HUES64 (cell line): ENCODE results near the gene CFAP221.

Experiments
- H3K27ac ChIP-seq: 2 replicates; pipeline ENCODE4 v1.7.0; 2013; ENCODE audit warnings: low read depth, low read length, inconsistent platforms
- H3K27me3 ChIP-seq: 2 replicates; pipeline ENCODE4 v1.6.1; 2013; ENCODE audit warnings: mild to moderate bottlenecking, low read length; ENCODE audit not compliant: insufficient read depth
- H3K36me3 ChIP-seq: 2 replicates; pipeline ENCODE4 v1.6.1; 2013; ENCODE audit warnings: mild to moderate bottlenecking, low read length; ENCODE audit not compliant: insufficient read depth
- H3K4me1 ChIP-seq: 2 replicates; pipeline ENCODE4 v1.6.1; 2013; ENCODE audit warnings: mild to moderate bottlenecking, low read length, moderate library complexity; ENCODE audit not compliant: insufficient read depth
- H3K4me3 ChIP-seq: 2 replicates; pipeline ENCODE4 v1.5.1; 2013; ENCODE audit warnings: mild to moderate bottlenecking, low read length, moderate library complexity
- H3K9ac ChIP-seq: 2 replicates; pipeline ENCODE4 v1.6.1; 2013; ENCODE audit warnings: mild to moderate bottlenecking, low read depth, low read length
- H3K9me3 ChIP-seq: 2 replicates; pipeline ENCODE4 v1.6.1; 2013; ENCODE audit warnings: low read depth, low read length; ENCODE audit not compliant: insufficient read depth
- WGBS: fragments of 150-250, 120-280 bp; methylation state at CpG from one replicate; pipeline ENCODE4 v1.1.7; 2013; ENCODE audit warnings: missing lambda C conversion rate; 5-methylcytosine and 5-hydroxymethylcytosine counted together

CFAP221 gene

GRCh38 chr2:119565481-119565880, 21.2 kb downstream of the CFAP221 start:
- H3K27ac ChIP-seq: no peak overlapping the region
- H3K4me1 ChIP-seq: no peaks in the 10 kb centered on the region
- H3K36me3 ChIP-seq: no peaks in the 10 kb centered on the region
- H3K27me3 ChIP-seq: no peaks in the 10 kb centered on the region
- no peak overlapping the region for H3K9ac ChIP-seq
- H3K9me3 ChIP-seq: peaks cover 6% of the 10 kb centered on the region; the same call in 1 of the 2 replicates
- 83% methylated on average over 2 of the region's 2 CpGs for WGBS
- H3K4me3 ChIP-seq: no peak overlapping the region

- Histone ChIP-seq H3K27ac (no peak overlapping the region), H3K36me3 (no peaks in the 10 kb centered on the region), H3K27me3 (no peaks in the 10 kb centered on the region), H3K9ac (no peak overlapping the region), H3K4me1 (no peaks in the 10 kb centered on the region), H3K4me3 (no peak overlapping the region), H3K9me3 (peaks cover 6% of the 10 kb centered on the region; the same call in 1 of the 2 replicates)
Measured at GRCh38 chr2:119567292-119567691, 23.0 kb downstream of the CFAP221 start.

- Histone ChIP-seq H3K27me3 (peaks cover 13% of the 10 kb centered on the region; the same call in 1 of the 2 replicates), H3K9ac (no peak overlapping the region), H3K27ac (no peak overlapping the region), H3K9me3 (no peaks in the 10 kb centered on the region), H3K4me3 (no peak overlapping the region), H3K36me3 (no peaks in the 10 kb centered on the region), H3K4me1 (no peaks in the 10 kb centered on the region)
- WGBS: 97% methylated on average over 3 of the region's 3 CpGs
Measured at GRCh38 chr2:119574108-119574815, 30.0 kb downstream of the CFAP221 start.

GRCh38 chr2:119574864-119575263, 30.6 kb downstream of the CFAP221 start:
- no peak overlapping the region for H3K9ac ChIP-seq
- H3K27me3 ChIP-seq: peaks cover 13% of the 10 kb centered on the region; the same call in 1 of the 2 replicates
- no peaks in the 10 kb centered on the region for H3K9me3 ChIP-seq
- H3K27ac ChIP-seq: no peak overlapping the region
- WGBS: 89% methylated on average over 2 of the region's 2 CpGs
- H3K36me3 ChIP-seq: no peaks in the 10 kb centered on the region
- no peaks in the 10 kb centered on the region for H3K4me1 ChIP-seq
- H3K4me3 ChIP-seq: no peak overlapping the region

GRCh38 chr2:119575439-119575838, 31.2 kb downstream of the CFAP221 start:
- H3K4me3 ChIP-seq: no peak overlapping the region
- H3K4me1 ChIP-seq: no peaks in the 10 kb centered on the region
- no peaks in the 10 kb centered on the region for H3K36me3 ChIP-seq
- no peak overlapping the region for H3K27ac ChIP-seq
- no peak overlapping the region for H3K9ac ChIP-seq
- 85% methylated on average over 1 of the region's 1 CpG for WGBS
- H3K9me3 ChIP-seq: no peaks in the 10 kb centered on the region
- H3K27me3 ChIP-seq: peaks cover 13% of the 10 kb centered on the region; the same call in 1 of the 2 replicates

GRCh38 chr2:119579424-119580295, 35.4 kb downstream of the CFAP221 start:
- WGBS: 96% methylated on average over 7 of the region's 7 CpGs
- Histone ChIP-seq H3K4me1 (no peaks in the 10 kb centered on the region), H3K36me3 (no peaks in the 10 kb centered on the region), H3K9me3 (peaks cover 4% of the 10 kb centered on the region; the same call in 1 of the 2 replicates), H3K27me3 (peaks cover 13% of the 10 kb centered on the region; the same call in 1 of the 2 replicates), H3K4me3 (no peak overlapping the region), H3K9ac (no peak overlapping the region), H3K27ac (no peak overlapping the region)

- H3K4me3 ChIP-seq: no peak overlapping the region
- WGBS: 94% methylated on average over 4 of the region's 4 CpGs
- H3K27me3 ChIP-seq: peaks cover 13% of the 10 kb centered on the region; the same call in 1 of the 2 replicates
- no peak overlapping the region for H3K9ac ChIP-seq
- peaks cover 7% of the 10 kb centered on the region; the same call in 1 of the 2 replicates for H3K9me3 ChIP-seq
- H3K36me3 ChIP-seq: no peaks in the 10 kb centered on the region
- no peak overlapping the region for H3K27ac ChIP-seq
- no peaks in the 10 kb centered on the region for H3K4me1 ChIP-seq
Measured at GRCh38 chr2:119580550-119581072, 36.4 kb downstream of the CFAP221 start.

GRCh38 chr2:119583291-119583690, 39.0 kb downstream of the CFAP221 start:
- peaks cover 7% of the 10 kb centered on the region; the same call in 1 of the 2 replicates for H3K9me3 ChIP-seq
- no peaks in the 10 kb centered on the region for H3K4me1 ChIP-seq
- no peak overlapping the region for H3K4me3 ChIP-seq
- H3K27ac ChIP-seq: no peak overlapping the region
- 0 out of 2 replicates have a peak, but pooled peaks cover 2% of the 10 kb centered on the region for H3K27me3 ChIP-seq
- no peaks in the 10 kb centered on the region for H3K36me3 ChIP-seq
- H3K9ac ChIP-seq: no peak overlapping the region

GRCh38 chr2:119584469-119584868, 40.2 kb downstream of the CFAP221 start:
- no peak overlapping the region for H3K4me3 ChIP-seq
- H3K9me3 ChIP-seq: peaks cover 7% of the 10 kb centered on the region; the same call in 1 of the 2 replicates
- H3K27me3 ChIP-seq: no peaks in the 10 kb centered on the region
- no peak overlapping the region for H3K9ac ChIP-seq
- no peaks in the 10 kb centered on the region for H3K36me3 ChIP-seq
- H3K4me1 ChIP-seq: no peaks in the 10 kb centered on the region
- H3K27ac ChIP-seq: no peak overlapping the region

GRCh38 chr2:119586085-119586484, 41.8 kb downstream of the CFAP221 start:
- Histone ChIP-seq H3K4me3 (no peak overlapping the region), H3K9ac (no peak overlapping the region), H3K27me3 (no peaks in the 10 kb centered on the region), H3K36me3 (no peaks in the 10 kb centered on the region), H3K4me1 (no peaks in the 10 kb centered on the region), H3K27ac (no peak overlapping the region), H3K9me3 (peaks cover 7% of the 10 kb centered on the region; the same call in 1 of the 2 replicates)
- 81% methylated on average over 3 of the region's 3 CpGs for WGBS

- Histone ChIP-seq H3K4me3 (no peak overlapping the region), H3K27me3 (no peaks in the 10 kb centered on the region), H3K36me3 (no peaks in the 10 kb centered on the region), H3K4me1 (no peaks in the 10 kb centered on the region), H3K9me3 (no peaks in the 10 kb centered on the region), H3K9ac (no peak overlapping the region), H3K27ac (no peak overlapping the region)
- 89% methylated on average over 3 of the region's 3 CpGs for WGBS
Measured at GRCh38 chr2:119590873-119591272, 46.6 kb downstream of the CFAP221 start.
